C4-2B (cell line): ENCODE measurements around the gene SP2.

Source experiments
- ZFX ChIP-seq: fragments of 450-650 bp; IDR thresholded peaks from 2 replicates; pipeline ENCODE4 v1.6.1; 2017
- TF ChIP-seq, protein P1 (sequence below): fragments of 450-650 bp; conservative IDR thresholded peaks from 2 replicates; pipeline ENCODE4 v1.5.1; 2017; ENCODE audit warnings: mild to moderate bottlenecking

DNA sequence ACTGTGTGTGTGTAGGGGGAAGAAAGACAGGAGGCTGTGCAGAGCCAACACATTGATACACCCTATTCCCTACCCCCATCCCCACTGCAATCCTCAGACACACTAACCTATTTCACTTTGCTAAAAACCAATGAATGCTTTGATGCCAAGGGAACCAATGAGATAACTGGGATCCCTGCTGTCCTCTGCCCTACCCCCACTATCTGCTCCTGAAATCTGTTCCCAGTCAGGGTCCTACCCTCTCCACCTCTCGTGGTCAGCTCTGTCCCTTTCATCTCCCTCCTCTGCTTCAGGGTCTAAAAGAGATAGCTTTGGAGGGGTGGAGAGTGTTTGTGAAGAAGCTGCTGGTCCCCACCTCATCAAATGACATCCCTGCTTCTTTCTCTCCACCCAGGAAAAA, 26.0 kb upstream of the SP2 start:
- TF ChIP-seq, protein P1, sequence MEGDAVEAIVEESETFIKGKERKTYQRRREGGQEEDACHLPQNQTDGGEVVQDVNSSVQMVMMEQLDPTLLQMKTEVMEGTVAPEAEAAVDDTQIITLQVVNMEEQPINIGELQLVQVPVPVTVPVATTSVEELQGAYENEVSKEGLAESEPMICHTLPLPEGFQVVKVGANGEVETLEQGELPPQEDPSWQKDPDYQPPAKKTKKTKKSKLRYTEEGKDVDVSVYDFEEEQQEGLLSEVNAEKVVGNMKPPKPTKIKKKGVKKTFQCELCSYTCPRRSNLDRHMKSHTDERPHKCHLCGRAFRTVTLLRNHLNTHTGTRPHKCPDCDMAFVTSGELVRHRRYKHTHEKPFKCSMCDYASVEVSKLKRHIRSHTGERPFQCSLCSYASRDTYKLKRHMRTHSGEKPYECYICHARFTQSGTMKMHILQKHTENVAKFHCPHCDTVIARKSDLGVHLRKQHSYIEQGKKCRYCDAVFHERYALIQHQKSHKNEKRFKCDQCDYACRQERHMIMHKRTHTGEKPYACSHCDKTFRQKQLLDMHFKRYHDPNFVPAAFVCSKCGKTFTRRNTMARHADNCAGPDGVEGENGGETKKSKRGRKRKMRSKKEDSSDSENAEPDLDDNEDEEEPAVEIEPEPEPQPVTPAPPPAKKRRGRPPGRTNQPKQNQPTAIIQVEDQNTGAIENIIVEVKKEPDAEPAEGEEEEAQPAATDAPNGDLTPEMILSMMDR = no peak
- TF ChIP-seq ZFX = no peak
